HG03460 (cell line): ENCODE results near the gene FBXO34.
A peak's percentile ranks its signal among the peaks of the same experiment; 100 is the strongest.
"Not testable (repeated sequence)": the region's sequence is repeated elsewhere in the genome, so short reads cannot be mapped to it uniquely, and the experiment has no call there.

Experiments used
- ATAC-seq: cut with Tn5 transposase; IDR thresholded peaks from one replicate; pipeline ENCODE4 v1.9.1; 2021; ENCODE audit not compliant: unreplicated experiment

FBXO34 gene

GRCh38 chr14:55309154-55309553 is 37.9 kb downstream of the FBXO34 start:
- no peak for ATAC-seq

GRCh38 chr14:55309761-55310365 is 38.6 kb downstream of the FBXO34 start:
- no peak for ATAC-seq

- ATAC-seq: not testable (repeated sequence)
Measured at GRCh38 chr14:55312379-55313030, 41.3 kb downstream of the FBXO34 start.

- ATAC-seq: no peak
Measured at GRCh38 chr14:55313480-55313879, 42.3 kb downstream of the FBXO34 start.

GRCh38 chr14:55314449-55314848 is 43.2 kb downstream of the FBXO34 start:
- no peak for ATAC-seq

GRCh38 chr14:55316564-55316963 is 45.3 kb downstream of the FBXO34 start:
- ATAC-seq: no peak

- no peak for ATAC-seq
Measured at GRCh38 chr14:55317542-55318306, 46.5 kb downstream of the FBXO34 start.

GRCh38 chr14:55318694-55319093 is 47.5 kb downstream of the FBXO34 start:
- ATAC-seq: no peak

- no peak for ATAC-seq
Measured at GRCh38 chr14:55323910-55324309, 52.7 kb downstream of the FBXO34 start.

GRCh38 chr14:55324812-55325211 is 53.6 kb downstream of the FBXO34 start:
- no peak for ATAC-seq

GRCh38 chr14:55327179-55327578 is 56.0 kb downstream of the FBXO34 start:
- no peak for ATAC-seq

GRCh38 chr14:55328317-55328716 is 57.1 kb downstream of the FBXO34 start:
- no peak for ATAC-seq

- no peak for ATAC-seq
Measured at GRCh38 chr14:55329999-55330710, 58.9 kb downstream of the FBXO34 start.

GRCh38 chr14:55332654-55333570 is 61.7 kb downstream of the FBXO34 start:
- peak; percentile 50 for ATAC-seq

- peak; percentile 47 for ATAC-seq
Measured at GRCh38 chr14:55333711-55334485, 62.7 kb downstream of the FBXO34 start.

- ATAC-seq: no peak
Measured at GRCh38 chr14:55336162-55336561, 64.9 kb downstream of the FBXO34 start.

GRCh38 chr14:55336691-55337090 is 65.5 kb downstream of the FBXO34 start:
- no peak for ATAC-seq

GRCh38 chr14:55339770-55340169 is 68.5 kb downstream of the FBXO34 start:
- ATAC-seq: no peak

- no peak for ATAC-seq
Measured at GRCh38 chr14:55340482-55340881, 69.3 kb downstream of the FBXO34 start.

- ATAC-seq: no peak
Measured at GRCh38 chr14:55341781-55342180, 70.6 kb downstream of the FBXO34 start.
